Suprapubic skin (tissue), 3 donors: ENCODE results near the gene SUSD4.

Experiments used
- CTCF ChIP-seq, 2 donors: fragments of 200-600 bp in 1 of 2; fragments of 450-650 bp in 1 of 2; sonication (generic) in 1 of 2; IDR thresholded peaks; one replicate each; pipeline ENCODE4 v1.5.1; 2016 to 2019; ENCODE audit warnings: antibody characterized with exemption in 2 of 2, mild to moderate bottlenecking in 1 of 2, moderate library complexity in 1 of 2
- EP300 ChIP-seq: sonication (generic); formaldehyde crosslinking; IDR thresholded peaks from one replicate; pipeline ENCODE4 v1.6.1; 2017; ENCODE audit warnings: antibody characterized with exemption

GRCh38 chr1:223363057-223363855 is 720 bp downstream of the SUSD4 start:
- no peak for TF ChIP-seq EP300
- TF ChIP-seq CTCF (IDR thresholded peaks at IDR 0.05): no peak
